NCI-H128 (cell line): ENCODE results near the gene TSPAN18.

Experiments used
- DNase-seq: peaks from one replicate; lab custom pipeline; 2025; ENCODE audit not compliant: unreplicated experiment; lab: John Stamatoyannopoulos, UW

Gene TSPAN18

DNA sequence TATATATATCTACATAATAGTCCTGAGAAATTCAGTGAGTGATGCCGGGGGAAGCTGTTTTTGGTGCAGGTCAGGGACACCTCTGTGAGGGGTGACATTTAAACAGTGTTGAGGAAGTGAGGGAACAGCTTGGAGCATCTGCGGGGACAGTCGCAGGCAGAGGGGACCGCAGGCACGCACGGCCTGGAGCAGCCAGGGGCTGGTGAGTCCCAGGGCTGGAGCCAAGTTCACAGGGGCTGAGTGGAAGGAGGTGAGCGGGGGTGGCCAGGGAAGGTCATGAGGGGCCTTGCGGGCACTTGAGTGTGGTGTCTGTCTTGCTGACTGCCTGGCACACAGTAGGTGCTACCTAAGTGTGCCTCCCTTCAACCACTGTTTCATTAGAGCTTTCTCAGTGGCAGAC is 65.4 kb downstream of the TSPAN18 start:
- DNase-seq, result no peak

DNA sequence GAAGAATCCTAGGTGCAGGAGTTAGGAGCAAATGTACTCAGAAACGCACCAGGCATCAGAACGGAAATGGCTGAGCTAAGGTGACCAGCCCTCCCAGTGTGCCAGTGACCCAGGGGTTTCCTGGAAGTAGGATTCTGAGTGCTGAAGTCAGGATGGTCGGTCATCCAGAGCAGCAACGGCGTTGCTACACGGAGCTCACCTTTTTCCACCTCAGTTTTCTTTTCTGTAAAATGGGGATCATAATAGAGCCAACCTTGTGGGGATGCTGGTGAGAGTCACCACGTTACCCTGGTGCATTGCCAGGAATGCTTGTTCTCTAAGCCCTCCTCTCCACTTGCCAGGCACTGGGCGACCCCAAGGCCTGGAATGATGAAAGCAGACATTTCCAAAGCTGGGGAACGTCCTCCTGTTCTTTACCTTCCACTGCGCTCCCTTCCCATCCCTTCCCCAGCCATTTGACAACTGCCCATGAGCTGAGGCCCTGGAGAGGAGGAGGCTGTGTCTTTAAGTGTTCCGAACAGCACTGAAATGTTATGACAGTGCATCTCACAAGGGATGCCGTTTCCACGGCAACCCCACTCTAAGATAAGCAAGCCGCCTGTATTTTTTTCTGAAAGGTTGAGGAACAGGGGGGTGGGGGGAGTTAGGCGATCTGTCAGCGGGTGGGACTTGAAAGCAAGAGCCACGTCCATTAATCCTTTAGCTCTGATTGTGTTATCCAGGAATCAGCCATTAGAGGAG is 66.8 kb downstream of the TSPAN18 start:
- no peak for DNase-seq

GRCh38 chr11:44795803-44796535 is 69.2 kb downstream of the TSPAN18 start:
- DNase-seq, result no peak

- DNase-seq, result no peak
These were observed 70.3 kb downstream of the TSPAN18 start for GRCh38 chr11:44797051-44797450.

DNA sequence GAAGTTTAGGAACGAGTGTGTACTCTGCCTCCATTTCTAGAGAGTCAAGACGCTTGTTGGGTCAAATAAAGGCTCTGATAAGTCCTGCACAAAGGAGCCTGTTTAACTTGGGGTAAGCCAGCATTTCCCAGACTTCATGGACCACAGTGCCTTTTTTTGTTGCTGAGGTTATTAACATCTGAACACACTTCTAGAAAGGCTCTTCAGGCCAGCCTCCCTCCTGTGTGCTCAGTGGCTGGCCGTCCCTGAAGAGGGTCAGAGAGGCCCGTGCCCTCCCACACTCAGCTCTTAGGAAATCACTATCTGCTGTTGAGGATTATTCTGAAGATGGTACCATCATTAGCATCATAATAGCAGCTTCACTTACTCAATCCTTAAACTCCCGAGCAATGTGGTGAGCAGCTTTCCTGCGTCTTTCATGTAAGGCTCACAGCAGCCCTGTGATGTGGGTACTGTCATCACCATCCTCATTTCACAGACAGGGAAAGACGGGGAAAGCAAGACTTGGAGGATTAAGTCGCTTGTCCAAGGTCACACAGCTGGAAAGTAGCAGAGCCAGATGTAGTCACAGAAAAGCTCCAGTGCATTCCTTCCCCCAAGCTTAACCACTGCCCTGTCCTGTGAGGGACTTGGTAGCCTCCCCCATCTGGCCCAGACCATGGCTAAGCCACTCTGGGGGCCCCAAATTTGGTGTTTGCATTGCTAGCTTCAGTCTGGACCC is 71.3 kb downstream of the TSPAN18 start:
- DNase-seq, result no peak

DNA sequence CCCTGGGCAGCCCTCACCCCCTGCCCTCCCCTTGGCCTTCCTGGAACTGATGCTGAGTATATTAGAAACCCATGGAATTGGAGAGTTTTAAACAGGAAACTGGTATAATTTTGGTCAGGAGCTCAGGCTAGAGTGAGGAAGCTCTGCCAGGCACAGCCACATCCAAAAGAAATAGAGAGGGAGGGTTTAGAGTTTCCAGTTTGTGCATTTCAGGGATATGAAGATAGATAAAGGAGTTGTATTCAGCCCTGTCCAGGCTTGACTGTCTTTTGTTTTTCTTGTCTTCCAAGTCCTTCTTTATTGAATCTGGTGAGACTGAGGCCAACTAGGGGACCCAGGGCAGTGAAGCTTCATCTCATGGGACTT is 71.8 kb downstream of the TSPAN18 start:
- DNase-seq, result no peak

GRCh38 chr11:44799012-44799411 is 72.2 kb downstream of the TSPAN18 start:
- DNase-seq, result no peak

GRCh38 chr11:44802347-44802746 is 75.6 kb downstream of the TSPAN18 start:
- DNase-seq, result no peak

GRCh38 chr11:44803009-44803408 is 76.2 kb downstream of the TSPAN18 start:
- DNase-seq, result no peak

- no peak for DNase-seq
These were observed 78.0 kb downstream of the TSPAN18 start for GRCh38 chr11:44804449-44805437.

- DNase-seq, result no peak
These were observed 78.8 kb downstream of the TSPAN18 start for GRCh38 chr11:44805596-44805995.

DNA sequence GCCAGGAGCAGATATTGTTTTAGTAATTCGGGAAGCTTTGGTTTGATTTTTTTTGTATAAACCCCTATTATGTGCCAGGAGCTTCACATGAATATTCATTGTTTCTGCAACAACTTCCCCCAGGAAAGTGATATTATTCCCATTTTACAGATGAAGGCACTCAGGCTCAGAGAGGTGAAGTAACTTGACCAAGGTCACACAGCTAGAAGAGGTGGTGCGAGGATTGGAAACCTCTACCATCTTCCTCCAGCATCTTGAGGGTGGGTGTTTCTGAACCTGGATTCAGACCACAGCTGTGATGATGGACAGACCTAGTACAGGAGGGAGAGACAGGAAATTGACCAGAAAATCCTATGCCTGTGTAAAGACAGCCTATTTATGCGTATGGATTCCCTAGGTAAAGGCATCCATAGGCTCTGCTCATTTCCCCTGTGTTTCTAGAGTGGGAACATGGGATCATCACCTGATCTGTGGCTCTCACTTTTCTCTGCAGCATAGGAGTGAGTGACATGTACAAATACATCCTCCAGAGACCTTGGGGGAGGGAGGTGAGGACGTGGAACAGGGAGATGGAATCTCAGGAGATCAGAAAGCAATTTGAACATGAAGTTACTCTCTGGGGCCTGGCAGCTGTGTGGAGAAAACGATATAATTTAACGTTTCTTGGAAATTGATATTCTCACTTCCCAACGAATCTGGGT is 81.4 kb downstream of the TSPAN18 start:
- DNase-seq, result no peak

DNA sequence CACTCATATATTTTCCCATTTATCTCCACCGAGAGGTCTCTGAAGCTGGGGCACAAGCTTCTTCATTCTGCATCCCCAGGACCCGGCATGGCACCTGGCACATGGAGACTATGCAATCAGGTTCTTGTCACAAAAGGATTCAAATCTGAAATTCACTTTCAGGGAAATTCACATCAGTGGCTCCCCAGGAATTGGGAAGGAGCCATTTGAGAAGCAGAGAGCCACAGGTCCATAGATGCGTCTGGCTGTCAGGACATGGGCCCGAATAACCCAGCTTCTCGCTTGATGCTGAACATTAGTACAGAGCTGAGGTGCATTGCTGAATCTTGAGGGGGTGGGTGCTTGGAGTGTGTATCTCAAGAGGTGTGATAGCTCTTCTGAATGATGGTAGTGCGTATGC is 82.5 kb downstream of the TSPAN18 start:
- DNase-seq, result no peak

- no peak for DNase-seq
These were observed 85.2 kb downstream of the TSPAN18 start for GRCh38 chr11:44811841-44812448.

- DNase-seq, result no peak
These were observed 86.2 kb downstream of the TSPAN18 start for GRCh38 chr11:44812971-44813370.

DNA sequence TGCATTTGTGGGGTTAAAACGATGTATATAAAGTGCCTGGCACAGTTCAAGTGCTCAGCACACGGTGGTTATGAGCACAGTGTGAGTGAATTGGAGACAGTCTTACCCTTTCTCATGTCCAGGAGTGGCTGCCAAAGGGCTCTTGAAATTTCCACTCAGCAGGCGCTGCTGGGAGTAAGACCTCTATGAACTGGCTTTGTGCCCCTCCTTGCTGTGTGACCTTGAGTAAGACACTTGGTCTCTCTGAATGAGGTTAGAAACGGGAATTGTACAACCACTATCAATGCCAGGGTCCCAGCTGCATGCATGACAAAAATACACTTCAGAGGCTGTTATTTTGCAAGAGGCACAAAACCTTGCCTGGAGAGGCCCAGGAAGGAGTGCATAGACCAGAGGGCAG is 86.6 kb downstream of the TSPAN18 start:
- DNase-seq, result no peak

GRCh38 chr11:44814881-44815592 is 88.3 kb downstream of the TSPAN18 start:
- DNase-seq, result no peak

DNA sequence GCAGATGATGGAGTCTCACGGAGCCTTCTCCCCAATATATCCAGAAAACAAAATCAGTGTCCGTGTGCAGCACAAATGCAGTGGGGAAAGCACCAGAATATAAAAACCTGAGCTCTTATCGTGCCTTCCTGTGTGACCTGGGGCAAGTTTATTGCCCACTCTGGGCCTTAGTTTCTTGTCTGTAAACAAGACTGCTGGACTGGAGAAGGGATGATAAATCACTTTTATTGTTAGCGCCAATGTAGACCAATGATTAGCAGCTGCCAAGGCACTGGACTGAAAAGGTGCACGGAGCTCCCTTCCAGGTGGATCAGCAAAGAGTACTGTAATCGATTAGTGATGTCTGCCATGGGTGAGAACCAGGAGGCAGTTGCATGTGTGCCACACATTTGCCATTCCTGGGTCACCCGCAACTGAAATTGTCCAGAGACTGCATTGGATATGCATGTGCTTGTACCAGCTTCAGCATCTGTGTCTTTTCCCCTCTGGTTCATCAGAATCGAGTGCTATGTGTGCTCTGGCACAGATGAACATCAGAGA is 89.2 kb downstream of the TSPAN18 start:
- no peak for DNase-seq

GRCh38 chr11:44816761-44817160 is 90.0 kb downstream of the TSPAN18 start:
- DNase-seq, result no peak
